CD4-positive, alpha-beta T cell treated with Interleukin-12 subunit alpha and Interleukin-12 subunit beta, for 1 hour (primary cell): ENCODE measurements around the gene MATCAP1.

Experiments
- DNase-seq: peaks from one replicate; pipeline ENCODE4 v3.0.0-alpha.2; 2020

The MATCAP1 gene

GRCh38 chr16:67190448-67191399 is 7.0 kb upstream of the MATCAP1 start:
- no peak for DNase-seq

GRCh38 chr16:67190041-67190440 is 6.3 kb upstream of the MATCAP1 start, which contains the start of gene EXOC3L1:
EXOC3L1 (minus strand) TSS chr16:67190136; CDS start chr16:67189676, 460 bp downstream.
- no peak for DNase-seq

GRCh38 chr16:67188798-67189197 is 5.0 kb upstream of the MATCAP1 start:
- no peak for DNase-seq

GRCh38 chr16:67188323-67188722 is 4.6 kb upstream of the MATCAP1 start:
- DNase-seq = no peak

GRCh38 chr16:67187175-67187890 is 3.6 kb upstream of the MATCAP1 start:
- no peak for DNase-seq

- no peak for DNase-seq
Observed at GRCh38 chr16:67186550-67186950, 2.8 kb upstream of the MATCAP1 start.

GRCh38 chr16:67185651-67186134 is 1.9 kb upstream of the MATCAP1 start:
- DNase-seq = no peak

- DNase-seq = peak; percentile 85
Observed at GRCh38 chr16:67184995-67185650, 1.4 kb upstream of the MATCAP1 start.

GRCh38 chr16:67184453-67184994 is 761 bp upstream of the MATCAP1 start:
- DNase-seq = peak; percentile 27

- DNase-seq = no peak
Observed at GRCh38 chr16:67183284-67183626, 508 bp downstream of the MATCAP1 start.

- DNase-seq = no peak
Observed at GRCh38 chr16:67182288-67182687, 1.5 kb downstream of the MATCAP1 start.

- DNase-seq = no peak
Observed at GRCh38 chr16:67181346-67181745, 2.4 kb downstream of the MATCAP1 start.

- DNase-seq = no peak
Observed at GRCh38 chr16:67180166-67180565, 3.6 kb downstream of the MATCAP1 start.

- DNase-seq = no peak
Observed at GRCh38 chr16:67179421-67180080, 4.2 kb downstream of the MATCAP1 start.

- DNase-seq = peak; percentile 77
Observed at GRCh38 chr16:67177743-67178699, 5.7 kb downstream of the MATCAP1 start.

- no peak for DNase-seq
Observed at GRCh38 chr16:67176662-67177061, 7.1 kb downstream of the MATCAP1 start.

GRCh38 chr16:67174706-67175231 is 9.0 kb downstream of the MATCAP1 start:
- no peak for DNase-seq

GRCh38 chr16:67173808-67174705 is 9.7 kb downstream of the MATCAP1 start:
- peak; percentile 75 for DNase-seq

GRCh38 chr16:67173323-67173722 is 10.4 kb downstream of the MATCAP1 start:
- no peak for DNase-seq
